Stimulated activated CD4-positive, alpha-beta T cell treated with anti-CD3 and anti-CD28 coated beads, Interleukin-1b, Interleukin-23, amount 100 ng/mL, for 48 hours (primary cell): ENCODE measurements around the gene YWHAQ.
A peak's percentile ranks its signal among the peaks of the same experiment; 100 is the strongest.
"Not testable (repeated sequence)": the region's sequence is repeated elsewhere in the genome, so short reads cannot be mapped to it uniquely, and the experiment has no call there.

Experiments
- DNase-seq: peaks from one replicate; pipeline ENCODE4 v3.0.0-alpha.2; 2020

The YWHAQ gene

GRCh38 chr2:9630117-9630735, 571 bp downstream of the YWHAQ start:
- DNase-seq, result peak; percentile 77

GRCh38 chr2:9629222-9630116, 1.3 kb downstream of the YWHAQ start:
- no peak for DNase-seq

GRCh38 chr2:9627310-9627709, 3.5 kb downstream of the YWHAQ start:
- peak; percentile 43 for DNase-seq

- no peak for DNase-seq
Observed at GRCh38 chr2:9623151-9623550, 7.6 kb downstream of the YWHAQ start.

- not testable (repeated sequence) for DNase-seq
Observed at GRCh38 chr2:9621655-9622054, 9.1 kb downstream of the YWHAQ start.

GRCh38 chr2:9618410-9618809, 12.4 kb downstream of the YWHAQ start:
- DNase-seq, result no peak

GRCh38 chr2:9617749-9618148, 13.0 kb downstream of the YWHAQ start:
- DNase-seq, result no peak

GRCh38 chr2:9617296-9617695, 13.5 kb downstream of the YWHAQ start:
- no peak for DNase-seq

GRCh38 chr2:9614562-9614961, 16.2 kb downstream of the YWHAQ start:
- DNase-seq, result no peak

GRCh38 chr2:9613291-9613690, 17.5 kb downstream of the YWHAQ start:
- no peak for DNase-seq

GRCh38 chr2:9611549-9611912, 19.3 kb downstream of the YWHAQ start:
- DNase-seq, result not testable (repeated sequence)

GRCh38 chr2:9610781-9611548, 19.8 kb downstream of the YWHAQ start:
- DNase-seq, result no peak

- not testable (repeated sequence) for DNase-seq
Observed at GRCh38 chr2:9608491-9608890, 22.3 kb downstream of the YWHAQ start.

- no peak for DNase-seq
Observed at GRCh38 chr2:9602412-9602811, 28.4 kb downstream of the YWHAQ start.

GRCh38 chr2:9601397-9601796, 29.4 kb downstream of the YWHAQ start:
- DNase-seq, result no peak

GRCh38 chr2:9599430-9599829, 31.4 kb downstream of the YWHAQ start:
- DNase-seq, result no peak

- DNase-seq, result no peak
Observed at GRCh38 chr2:9596621-9597311, 34.0 kb downstream of the YWHAQ start.

- no peak for DNase-seq
Observed at GRCh38 chr2:9595746-9596145, 35.1 kb downstream of the YWHAQ start.

- not testable (repeated sequence) for DNase-seq
Observed at GRCh38 chr2:9595256-9595655, 35.5 kb downstream of the YWHAQ start.

GRCh38 chr2:9594366-9595054, 36.3 kb downstream of the YWHAQ start:
- no peak for DNase-seq

- no peak for DNase-seq
Observed at GRCh38 chr2:9593925-9594324, 36.9 kb downstream of the YWHAQ start.

- no peak for DNase-seq
Observed at GRCh38 chr2:9592699-9593098, 38.1 kb downstream of the YWHAQ start.
